ENCODE measurements around the gene HDAC4.

The HDAC4 gene

DNA sequence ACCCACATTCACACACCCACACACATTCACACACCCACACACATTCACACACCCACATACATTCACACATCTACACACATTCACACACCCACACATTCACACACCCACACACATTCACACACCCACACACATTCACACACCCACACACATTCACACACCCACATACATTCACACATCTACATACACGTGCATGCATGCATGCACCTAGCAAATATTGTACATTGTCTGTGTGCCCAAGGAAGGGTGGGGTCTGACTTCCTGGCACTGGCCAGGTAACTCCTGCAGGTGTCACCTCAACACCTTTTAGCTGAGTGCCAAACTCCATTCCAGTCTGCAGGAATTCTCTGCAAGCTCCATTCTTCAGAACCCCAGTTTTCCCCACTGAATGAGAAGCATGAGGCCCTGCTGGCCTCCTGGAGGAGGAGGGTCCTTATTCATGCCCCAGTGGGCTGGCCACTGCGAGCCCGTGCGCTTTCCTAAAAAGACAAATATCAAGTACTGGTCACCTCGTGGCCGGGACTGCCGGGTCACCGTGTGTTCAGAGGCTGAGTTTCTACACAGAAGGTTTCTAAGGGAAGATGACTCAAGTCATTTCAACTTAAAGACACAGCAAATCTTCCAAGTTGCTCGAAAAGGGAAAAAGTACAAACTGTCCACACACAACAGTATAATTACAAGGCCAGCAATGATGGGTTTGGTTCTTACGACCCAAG is 131.5 kb downstream of the HDAC4 start:
- ChIA-PET POLR2A (no interaction called here), CTCF (no interaction called here)
- Histone ChIP-seq H3K9me3 (ENCODE audit: control insufficient read depth, insufficient read depth, low read depth, low read length) (no peaks in the 10 kb centered on the region), H3K36me3 (ENCODE audit: control insufficient read depth in 2 of 2, insufficient read depth in 1 of 2, low read length in 2 of 2) (no peaks in the 10 kb centered on the region), H3K27ac (ENCODE audit: extremely low read depth, low read depth, low read length) (no peak overlapping the region), H3K4me3 (ENCODE audit: low read depth, low read length) (no peak overlapping the region), H3K4me1 (ENCODE audit: control insufficient read depth, insufficient read depth, low read length) (peaks cover 10% of the 10 kb centered on the region)
- TF ChIP-seq KLF7 (tag by site-specific recombination; IDR thresholded peaks at IDR 0.05; ENCODE audit: borderline replicate concordance) = no peak
- TF ChIP-seq ZFHX2 (tag by site-specific recombination; conservative IDR thresholded peaks at IDR 0.05) = peak; percentile 100
- no peak for TF ChIP-seq ZBTB21 (tag by site-specific recombination; IDR thresholded peaks at IDR 0.05)
- TF ChIP-seq ZNF426 (tag by site-specific recombination; IDR thresholded peaks at IDR 0.05) = no peak
- peak; percentile 33; the same call in 1 of the 2 replicates for TF ChIP-seq KLF9 (tag by site-specific recombination; IDR thresholded peaks at IDR 0.05; ENCODE audit: low read depth)
- no peak for TF ChIP-seq ZNF140 (tag by site-specific recombination; IDR thresholded peaks at IDR 0.05)
- no peak for TF ChIP-seq ZNF549 (tag by site-specific recombination; IDR thresholded peaks at IDR 0.05)
- no peak for TF ChIP-seq ZNF112 (tag by site-specific recombination; IDR thresholded peaks at IDR 0.05)
- TF ChIP-seq, protein P1, sequence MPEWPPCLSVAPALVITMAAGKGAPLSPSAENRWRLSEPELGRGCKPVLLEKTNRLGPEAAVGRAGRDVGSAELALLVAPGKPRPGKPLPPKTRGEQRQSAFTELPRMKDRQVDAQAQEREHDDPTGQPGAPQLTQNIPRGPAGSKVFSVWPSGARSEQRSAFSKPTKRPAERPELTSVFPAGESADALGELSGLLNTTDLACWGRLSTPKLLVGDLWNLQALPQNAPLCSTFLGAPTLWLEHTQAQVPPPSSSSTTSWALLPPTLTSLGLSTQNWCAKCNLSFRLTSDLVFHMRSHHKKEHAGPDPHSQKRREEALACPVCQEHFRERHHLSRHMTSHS (tag by site-specific recombination; IDR thresholded peaks at IDR 0.05) = no peak
- peak; percentile 100 for TF ChIP-seq EGR2 (tag by site-specific recombination; IDR thresholded peaks at IDR 0.05; ENCODE audit: low read depth)
- TF ChIP-seq INSM2 (tag by site-specific recombination; IDR thresholded peaks at IDR 0.05) = no peak
- TF ChIP-seq, protein P2, sequence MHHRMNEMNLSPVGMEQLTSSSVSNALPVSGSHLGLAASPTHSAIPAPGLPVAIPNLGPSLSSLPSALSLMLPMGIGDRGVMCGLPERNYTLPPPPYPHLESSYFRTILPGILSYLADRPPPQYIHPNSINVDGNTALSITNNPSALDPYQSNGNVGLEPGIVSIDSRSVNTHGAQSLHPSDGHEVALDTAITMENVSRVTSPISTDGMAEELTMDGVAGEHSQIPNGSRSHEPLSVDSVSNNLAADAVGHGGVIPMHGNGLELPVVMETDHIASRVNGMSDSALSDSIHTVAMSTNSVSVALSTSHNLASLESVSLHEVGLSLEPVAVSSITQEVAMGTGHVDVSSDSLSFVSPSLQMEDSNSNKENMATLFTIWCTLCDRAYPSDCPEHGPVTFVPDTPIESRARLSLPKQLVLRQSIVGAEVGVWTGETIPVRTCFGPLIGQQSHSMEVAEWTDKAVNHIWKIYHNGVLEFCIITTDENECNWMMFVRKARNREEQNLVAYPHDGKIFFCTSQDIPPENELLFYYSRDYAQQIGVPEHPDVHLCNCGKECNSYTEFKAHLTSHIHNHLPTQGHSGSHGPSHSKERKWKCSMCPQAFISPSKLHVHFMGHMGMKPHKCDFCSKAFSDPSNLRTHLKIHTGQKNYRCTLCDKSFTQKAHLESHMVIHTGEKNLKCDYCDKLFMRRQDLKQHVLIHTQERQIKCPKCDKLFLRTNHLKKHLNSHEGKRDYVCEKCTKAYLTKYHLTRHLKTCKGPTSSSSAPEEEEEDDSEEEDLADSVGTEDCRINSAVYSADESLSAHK (tag by site-specific recombination; IDR thresholded peaks at IDR 0.05) = no peak

DNA sequence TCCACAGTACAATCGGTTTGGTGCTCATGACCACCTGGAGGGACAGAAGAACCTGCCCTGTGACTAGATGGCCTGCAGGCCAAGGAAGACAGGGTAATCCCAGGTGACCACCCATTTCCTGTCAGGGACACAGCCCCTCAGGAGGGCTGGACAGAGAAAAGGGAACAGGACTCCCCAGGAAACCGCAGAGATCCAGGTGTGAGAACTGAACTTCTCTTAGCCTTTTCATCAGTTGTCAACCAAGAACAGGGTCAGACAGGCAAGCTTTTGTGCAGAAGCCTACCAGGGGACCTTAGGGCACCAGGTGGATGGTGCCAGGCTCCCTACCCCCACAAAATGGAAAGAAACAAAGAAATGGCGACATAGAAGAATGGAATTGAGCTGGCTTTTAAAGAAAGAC is 132.3 kb downstream of the HDAC4 start:
- Histone ChIP-seq H3K4me3 (ENCODE audit: low read depth, low read length) (no peak overlapping the region), H3K27ac (ENCODE audit: extremely low read depth, low read depth, low read length) (no peak overlapping the region), H3K9me3 (ENCODE audit: control insufficient read depth, insufficient read depth, low read depth, low read length) (no peaks in the 10 kb centered on the region), H3K36me3 (ENCODE audit: control insufficient read depth in 2 of 2, insufficient read depth in 1 of 2, low read length in 2 of 2) (no peaks in the 10 kb centered on the region), H3K4me1 (ENCODE audit: control insufficient read depth, insufficient read depth, low read length) (peaks cover 10% of the 10 kb centered on the region)
- CTCF ChIA-PET = no interaction called here
- TF ChIP-seq ZNF211 (tag by site-specific recombination; IDR thresholded peaks at IDR 0.05; ENCODE audit: low read depth) (no peak), ZNF184 (tag by site-specific recombination; IDR thresholded peaks at IDR 0.05) (no peak), ZNF585B (tag by site-specific recombination; IDR thresholded peaks at IDR 0.05) (no peak), ZNF529 (tag by site-specific recombination; IDR thresholded peaks at IDR 0.05; ENCODE audit: insufficient replicate concordance) (no peak), ZNF140 (tag by site-specific recombination; IDR thresholded peaks at IDR 0.05) (no peak), SCRT2 (tag by site-specific recombination; IDR thresholded peaks at IDR 0.05) (no peak), ZBTB17 (tag by site-specific recombination; IDR thresholded peaks at IDR 0.05) (no peak)
- TF ChIP-seq, protein P3, sequence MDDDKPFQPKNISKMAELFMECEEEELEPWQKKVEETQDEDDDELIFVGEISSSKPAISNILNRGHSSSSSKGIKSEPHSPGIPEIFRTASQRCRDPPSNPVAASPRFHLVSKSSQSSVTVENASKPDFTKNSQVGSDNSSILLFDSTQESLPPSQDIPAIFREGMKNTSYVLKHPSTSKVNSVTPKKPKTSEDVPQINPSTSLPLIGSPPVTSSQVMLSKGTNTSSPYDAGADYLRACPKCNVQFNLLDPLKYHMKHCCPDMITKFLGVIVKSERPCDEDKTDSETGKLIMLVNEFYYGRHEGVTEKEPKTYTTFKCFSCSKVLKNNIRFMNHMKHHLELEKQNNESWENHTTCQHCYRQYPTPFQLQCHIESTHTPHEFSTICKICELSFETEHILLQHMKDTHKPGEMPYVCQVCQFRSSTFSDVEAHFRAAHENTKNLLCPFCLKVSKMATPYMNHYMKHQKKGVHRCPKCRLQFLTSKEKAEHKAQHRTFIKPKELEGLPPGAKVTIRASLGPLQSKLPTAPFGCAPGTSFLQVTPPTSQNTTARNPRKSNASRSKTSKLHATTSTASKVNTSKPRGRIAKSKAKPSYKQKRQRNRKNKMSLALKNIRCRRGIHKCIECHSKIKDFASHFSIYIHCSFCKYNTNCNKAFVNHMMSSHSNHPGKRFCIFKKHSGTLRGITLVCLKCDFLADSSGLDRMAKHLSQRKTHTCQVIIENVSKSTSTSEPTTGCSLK (tag by site-specific recombination; IDR thresholded peaks at IDR 0.05) = no peak
- TF ChIP-seq, protein P4, sequence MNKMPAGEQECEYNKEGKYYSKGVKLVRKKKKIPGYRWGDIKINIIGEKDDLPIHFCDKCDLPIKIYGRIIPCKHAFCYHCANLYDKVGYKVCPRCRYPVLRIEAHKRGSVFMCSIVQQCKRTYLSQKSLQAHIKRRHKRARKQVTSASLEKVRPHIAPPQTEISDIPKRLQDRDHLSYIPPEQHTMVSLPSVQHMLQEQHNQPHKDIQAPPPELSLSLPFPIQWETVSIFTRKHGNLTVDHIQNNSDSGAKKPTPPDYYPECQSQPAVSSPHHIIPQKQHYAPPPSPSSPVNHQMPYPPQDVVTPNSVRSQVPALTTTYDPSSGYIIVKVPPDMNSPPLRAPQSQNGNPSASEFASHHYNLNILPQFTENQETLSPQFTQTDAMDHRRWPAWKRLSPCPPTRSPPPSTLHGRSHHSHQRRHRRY (tag by site-specific recombination; IDR thresholded peaks at IDR 0.05) = no peak
- POLR2A ChIA-PET = no interaction called here
